Mucosa of stomach (tissue), 1 donor: ENCODE measurements around the gene AP2A2.

Source experiments
- H3K27me3 ChIP-seq: one replicate; pipeline ENCODE4 v1.7.0; 2013; ENCODE audit warnings: mild to moderate bottlenecking, low read length; ENCODE audit not compliant: control insufficient read depth, insufficient read depth
- H3K36me3 ChIP-seq: one replicate; pipeline ENCODE4 v1.7.0; 2013; ENCODE audit warnings: low read length; ENCODE audit not compliant: control insufficient read depth, insufficient read depth
- H3K4me1 ChIP-seq: one replicate; pipeline ENCODE4 v1.7.0; 2013; ENCODE audit warnings: mild to moderate bottlenecking, low read length; ENCODE audit not compliant: control insufficient read depth, insufficient read depth
- H3K4me3 ChIP-seq: one replicate; pipeline ENCODE4 v1.7.0; 2013; ENCODE audit warnings: low read length
- H3K9ac ChIP-seq: one replicate; pipeline ENCODE4 v1.7.0; 2013; ENCODE audit warnings: mild to moderate bottlenecking, low read length, moderate library complexity
- H3K9me3 ChIP-seq: one replicate; pipeline ENCODE4 v1.7.0; 2013; ENCODE audit warnings: mild to moderate bottlenecking, low read length, moderate library complexity; ENCODE audit not compliant: control insufficient read depth
- donor health status: Pancreatic carcinoma.

The AP2A2 gene

DNA sequence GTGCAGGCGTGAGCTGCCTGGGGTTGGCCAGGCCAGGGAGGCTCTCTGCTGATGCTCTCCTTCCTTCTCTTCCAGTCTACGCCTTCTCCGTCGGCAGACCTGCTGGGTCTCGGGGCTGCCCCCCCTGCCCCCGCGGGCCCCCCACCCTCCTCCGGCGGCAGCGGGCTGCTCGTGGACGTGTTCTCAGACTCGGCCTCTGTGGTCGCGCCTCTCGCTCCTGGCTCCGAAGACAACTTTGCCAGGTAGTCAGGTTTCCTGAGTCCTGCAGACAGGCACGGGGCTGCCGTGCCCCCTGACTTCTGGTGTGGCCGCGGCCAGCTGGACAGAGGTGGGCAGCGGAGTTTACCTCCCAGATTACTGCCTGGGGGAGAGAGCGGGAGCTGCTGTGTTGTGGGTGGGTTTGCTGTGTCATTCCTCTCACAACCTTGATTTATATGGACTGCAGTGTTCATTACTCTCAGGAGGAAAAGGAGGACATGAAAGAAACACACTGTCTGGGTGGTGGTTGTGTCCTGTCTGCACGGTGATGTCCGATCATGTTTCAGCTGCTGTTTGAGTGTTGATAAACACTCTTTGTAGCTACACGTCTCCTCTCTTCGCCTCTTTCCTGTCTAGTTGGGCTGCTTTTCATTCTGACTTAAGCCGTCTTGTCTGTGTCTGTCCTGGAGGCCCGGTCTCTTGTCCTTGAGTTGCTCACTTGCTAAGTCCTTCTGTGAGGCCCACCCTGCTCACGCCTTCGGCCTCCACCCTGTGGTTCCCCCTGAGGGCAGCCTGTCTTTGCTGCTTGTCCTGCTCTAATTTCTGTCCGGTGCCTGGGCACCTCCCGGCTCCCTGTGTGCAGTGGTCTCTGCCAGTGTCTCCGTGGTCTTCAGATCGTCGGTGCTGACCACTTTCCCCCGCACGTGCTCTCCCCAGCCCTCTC lies 74.9 kb downstream of the AP2A2 start:
- no peaks in the 10 kb centered on the region for H3K9me3 ChIP-seq
- H3K36me3 ChIP-seq, result no peaks in the 10 kb centered on the region
- H3K4me1 ChIP-seq, result no peaks in the 10 kb centered on the region
- H3K9ac ChIP-seq, result no peak overlapping the region
- no peaks in the 10 kb centered on the region for H3K27me3 ChIP-seq
- no peak overlapping the region for H3K4me3 ChIP-seq

DNA sequence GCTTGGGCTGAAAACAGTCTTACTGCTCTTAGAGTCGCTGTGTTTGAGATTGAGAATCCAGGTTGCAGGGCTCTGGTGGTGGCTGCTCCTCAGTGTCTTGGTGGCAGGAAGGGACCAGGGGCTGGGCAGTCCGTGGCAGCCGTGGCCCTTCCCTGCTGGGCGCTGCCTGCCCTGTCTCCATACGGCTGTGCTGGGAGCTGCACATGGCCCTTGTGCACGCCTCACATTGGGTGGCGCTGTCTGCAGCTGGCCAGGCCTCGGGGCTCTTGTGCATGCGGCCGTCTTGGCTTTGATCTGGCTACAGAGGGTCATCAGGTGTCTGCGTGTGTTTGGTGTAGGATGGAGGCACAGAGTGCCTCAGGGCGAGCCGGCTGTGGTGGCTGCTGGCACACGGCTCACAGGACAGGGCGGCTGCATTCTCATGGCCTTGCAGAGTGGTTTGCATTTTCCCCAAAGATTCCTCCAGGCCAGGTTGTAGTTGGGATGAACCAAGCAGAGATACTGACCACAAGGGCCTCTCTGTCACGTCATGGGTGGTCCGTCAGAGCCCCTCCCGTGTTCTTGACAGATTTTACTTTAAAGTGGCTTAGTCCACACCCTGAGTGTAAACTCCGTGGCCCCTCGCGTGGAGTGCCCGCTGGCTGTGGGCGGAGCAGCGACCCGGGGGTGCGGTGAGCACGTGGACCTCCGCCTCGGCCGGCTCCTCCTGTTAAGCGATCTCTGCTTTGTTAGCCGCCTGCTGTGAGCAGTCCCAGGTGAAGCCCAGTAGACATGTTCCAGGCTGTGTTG lies 76.1 kb downstream of the AP2A2 start:
- H3K27me3 ChIP-seq, result no peaks in the 10 kb centered on the region
- H3K4me1 ChIP-seq, result no peaks in the 10 kb centered on the region
- no peak overlapping the region for H3K9ac ChIP-seq
- peaks cover 2% of the 10 kb centered on the region for H3K36me3 ChIP-seq
- no peak overlapping the region for H3K4me3 ChIP-seq
- H3K9me3 ChIP-seq, result no peaks in the 10 kb centered on the region

DNA sequence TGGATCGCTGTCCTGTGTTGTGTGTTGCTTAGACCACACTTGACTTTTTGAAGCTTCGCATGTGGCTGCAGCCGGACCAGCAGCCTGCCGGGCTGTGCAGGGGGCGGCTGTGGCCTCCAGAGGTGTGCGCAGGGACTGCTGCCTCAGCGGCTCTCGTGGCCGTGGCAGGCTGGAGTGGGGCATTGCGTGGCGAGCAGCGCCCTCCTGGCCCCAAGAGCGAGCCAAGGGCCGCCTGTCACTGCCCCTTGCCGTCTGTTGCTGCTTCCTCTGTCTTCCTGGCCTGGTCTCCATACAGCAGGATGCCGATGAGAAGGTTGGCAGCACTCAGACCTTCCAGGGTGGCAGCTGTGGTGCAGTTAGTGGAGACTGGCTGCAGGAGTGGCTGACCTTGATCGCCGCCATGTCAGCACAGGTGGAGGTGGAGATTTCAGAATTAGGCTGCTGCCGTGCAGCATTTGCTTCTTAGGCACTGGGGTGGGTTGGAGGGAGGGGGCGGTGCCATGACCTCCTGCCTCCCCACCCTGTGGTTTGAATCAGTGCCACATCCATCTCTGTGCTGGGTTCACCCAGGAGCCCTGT lies 76.8 kb downstream of the AP2A2 start:
- Histone ChIP-seq H3K9ac (no peak overlapping the region), H3K36me3 (peaks cover 6% of the 10 kb centered on the region), H3K4me3 (no peak overlapping the region), H3K9me3 (no peaks in the 10 kb centered on the region), H3K4me1 (no peaks in the 10 kb centered on the region), H3K27me3 (no peaks in the 10 kb centered on the region)

DNA sequence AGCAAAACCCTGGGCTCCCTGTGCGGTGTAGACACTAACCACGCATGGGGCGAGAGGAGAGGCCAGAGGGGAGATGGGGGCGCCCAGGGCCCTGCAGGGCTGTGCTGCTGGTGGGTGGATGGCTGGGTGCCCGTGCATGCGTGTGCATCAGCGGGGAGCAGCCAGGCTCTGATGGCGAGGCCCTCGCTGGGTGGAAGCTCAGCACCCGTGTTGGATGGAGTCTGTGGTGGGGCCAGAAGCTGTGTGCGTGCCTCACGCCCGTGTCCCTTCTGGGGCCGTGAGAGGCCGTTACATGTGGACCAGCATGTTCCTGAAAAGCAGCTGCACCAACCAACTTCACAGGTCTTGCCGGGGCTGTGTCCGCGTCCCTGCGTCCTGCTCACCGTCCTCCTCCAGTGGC lies 77.5 kb downstream of the AP2A2 start:
- H3K9me3 ChIP-seq, result no peaks in the 10 kb centered on the region
- no peak overlapping the region for H3K9ac ChIP-seq
- H3K4me1 ChIP-seq, result no peaks in the 10 kb centered on the region
- H3K4me3 ChIP-seq, result no peak overlapping the region
- H3K36me3 ChIP-seq, result peaks cover 6% of the 10 kb centered on the region
- no peaks in the 10 kb centered on the region for H3K27me3 ChIP-seq

DNA sequence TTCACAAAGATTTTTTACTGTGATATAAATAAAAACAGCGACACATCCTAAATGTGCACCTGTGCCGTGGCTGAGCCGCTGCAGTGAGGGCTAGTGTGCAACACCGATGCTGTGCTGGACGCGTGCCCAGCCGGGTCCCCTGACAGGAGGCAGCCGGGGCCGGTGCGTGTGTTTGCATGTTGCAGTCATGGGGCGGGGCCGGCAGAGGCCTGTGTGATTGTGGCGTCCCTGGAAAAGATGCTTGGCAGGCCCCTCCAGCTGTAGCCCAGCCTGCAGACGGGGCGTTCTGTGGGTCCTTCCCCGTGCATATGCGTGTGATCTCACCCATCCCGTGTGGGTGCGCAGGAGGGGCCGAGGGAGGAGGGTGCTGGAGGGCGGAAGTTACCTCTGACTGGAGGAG lies 80.3 kb downstream of the AP2A2 start:
- no peak overlapping the region for H3K9ac ChIP-seq
- H3K9me3 ChIP-seq, result no peaks in the 10 kb centered on the region
- no peak overlapping the region for H3K4me3 ChIP-seq
- H3K36me3 ChIP-seq, result peaks cover 18% of the 10 kb centered on the region
- H3K4me1 ChIP-seq, result no peaks in the 10 kb centered on the region
- H3K27me3 ChIP-seq, result no peaks in the 10 kb centered on the region

DNA sequence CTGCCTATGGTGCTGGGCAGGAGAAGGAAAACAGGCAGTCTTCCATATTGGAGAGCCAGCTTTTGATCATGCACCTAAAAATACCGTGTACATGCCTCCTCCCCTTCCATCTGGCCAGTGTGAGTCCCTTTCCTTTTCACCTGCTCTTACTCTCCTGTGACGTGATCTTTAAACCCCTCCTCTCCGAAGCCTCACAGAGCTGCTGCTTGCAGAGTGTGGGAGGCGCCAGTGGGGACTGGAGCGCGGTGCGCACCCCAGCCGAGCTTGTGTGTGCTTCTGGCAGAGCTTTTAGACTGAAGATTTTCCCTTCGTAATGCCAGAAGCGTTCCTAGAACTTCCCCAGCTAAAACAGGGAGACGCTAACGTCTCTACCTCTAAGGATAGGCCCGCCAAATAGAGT lies 81.1 kb downstream of the AP2A2 start:
- Histone ChIP-seq H3K4me3 (no peak overlapping the region), H3K27me3 (no peaks in the 10 kb centered on the region), H3K4me1 (no peaks in the 10 kb centered on the region), H3K9me3 (no peaks in the 10 kb centered on the region), H3K9ac (no peak overlapping the region), H3K36me3 (peaks cover 26% of the 10 kb centered on the region)

DNA sequence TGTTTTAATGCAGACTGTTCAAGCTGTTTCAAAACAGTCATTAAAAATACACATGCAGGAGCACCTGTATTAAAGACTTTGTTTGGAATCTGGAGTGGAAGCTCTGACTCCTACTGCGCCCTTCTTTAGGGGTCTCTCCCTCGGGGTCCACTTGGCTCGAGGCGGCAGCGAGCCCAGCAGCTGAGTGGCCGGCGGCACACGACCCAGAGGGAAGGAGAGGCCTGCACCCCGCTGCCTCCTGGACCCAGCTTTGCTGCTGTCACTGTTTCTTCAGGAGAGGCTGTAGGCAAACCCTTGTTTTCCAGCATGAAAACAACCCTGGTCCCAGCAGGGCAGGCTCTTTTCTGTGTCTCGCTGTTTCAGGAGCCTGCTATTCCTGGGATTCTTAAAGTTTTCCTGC lies 81.6 kb downstream of the AP2A2 start:
- Histone ChIP-seq H3K9me3 (no peaks in the 10 kb centered on the region), H3K4me3 (no peak overlapping the region), H3K36me3 (peaks cover 29% of the 10 kb centered on the region), H3K9ac (no peak overlapping the region), H3K27me3 (no peaks in the 10 kb centered on the region), H3K4me1 (peaks cover under 1% of the 10 kb centered on the region)

DNA sequence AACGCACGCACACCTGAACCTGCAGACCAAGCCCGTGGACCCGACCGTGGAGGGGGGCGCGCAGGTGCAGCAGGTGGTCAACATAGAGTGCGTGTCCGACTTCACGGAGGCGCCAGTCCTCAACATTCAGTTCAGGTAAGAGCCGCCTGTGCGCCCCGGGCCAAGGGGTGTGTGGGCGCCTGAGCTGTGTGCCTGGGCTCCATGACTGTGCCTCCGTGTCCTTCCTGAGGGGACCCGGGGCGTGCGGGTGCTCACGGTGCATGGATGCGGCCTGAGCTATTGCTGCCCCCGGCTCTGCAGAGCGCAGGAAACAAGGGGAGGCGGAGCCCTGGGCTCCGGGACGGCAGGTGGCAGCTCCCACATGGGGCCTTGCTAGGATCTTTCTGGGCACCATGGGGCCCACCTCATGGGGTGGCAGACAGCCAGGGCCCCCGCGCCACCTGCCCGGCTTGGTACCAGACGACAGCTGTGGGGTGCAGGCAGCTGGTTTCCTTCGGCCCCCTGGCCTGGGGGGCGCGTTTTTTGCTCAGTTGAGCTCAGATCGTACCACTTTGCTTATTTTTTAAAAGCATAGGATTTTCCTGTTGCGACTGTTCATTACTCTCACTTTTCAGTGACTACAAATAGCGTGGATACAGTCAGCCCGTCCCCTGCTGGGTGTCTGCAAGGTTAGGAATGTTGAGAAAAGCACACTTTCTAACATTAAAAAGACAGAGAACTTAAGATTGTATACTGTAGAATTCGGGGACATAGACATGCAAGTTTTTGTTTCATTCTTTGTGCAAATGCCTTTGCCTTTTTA lies 82.5 kb downstream of the AP2A2 start:
- H3K4me1 ChIP-seq, result peaks cover 7% of the 10 kb centered on the region

DNA sequence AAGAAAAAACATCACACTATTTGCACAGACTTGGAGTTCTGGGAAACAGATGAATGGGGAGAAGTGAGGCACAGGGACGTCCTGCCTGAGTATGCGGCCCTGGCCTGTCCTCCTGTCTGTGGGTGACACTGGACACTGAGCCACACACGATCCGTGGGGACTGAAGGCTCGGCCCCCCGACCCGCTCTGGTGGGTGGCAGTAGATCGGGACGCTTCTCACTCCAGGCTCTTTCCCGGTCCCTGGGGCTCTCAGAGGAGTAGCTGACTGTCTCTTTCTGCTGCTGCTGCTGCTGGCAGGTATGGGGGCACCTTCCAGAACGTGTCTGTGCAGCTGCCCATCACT lies 83.1 kb downstream of the AP2A2 start:
- peaks cover 29% of the 10 kb centered on the region for H3K36me3 ChIP-seq
- H3K9me3 ChIP-seq, result no peaks in the 10 kb centered on the region
- no peak overlapping the region for H3K4me3 ChIP-seq
- no peaks in the 10 kb centered on the region for H3K27me3 ChIP-seq
- H3K4me1 ChIP-seq, result peaks cover 7% of the 10 kb centered on the region
- H3K9ac ChIP-seq, result no peak overlapping the region

More for the DNA sequence above, 82.5 kb downstream of the AP2A2 start:
- no peaks in the 10 kb centered on the region for H3K27me3 ChIP-seq
- no peak overlapping the region for H3K9ac ChIP-seq
- H3K36me3 ChIP-seq, result peaks cover 29% of the 10 kb centered on the region
- H3K9me3 ChIP-seq, result no peaks in the 10 kb centered on the region
- no peak overlapping the region for H3K4me3 ChIP-seq

DNA sequence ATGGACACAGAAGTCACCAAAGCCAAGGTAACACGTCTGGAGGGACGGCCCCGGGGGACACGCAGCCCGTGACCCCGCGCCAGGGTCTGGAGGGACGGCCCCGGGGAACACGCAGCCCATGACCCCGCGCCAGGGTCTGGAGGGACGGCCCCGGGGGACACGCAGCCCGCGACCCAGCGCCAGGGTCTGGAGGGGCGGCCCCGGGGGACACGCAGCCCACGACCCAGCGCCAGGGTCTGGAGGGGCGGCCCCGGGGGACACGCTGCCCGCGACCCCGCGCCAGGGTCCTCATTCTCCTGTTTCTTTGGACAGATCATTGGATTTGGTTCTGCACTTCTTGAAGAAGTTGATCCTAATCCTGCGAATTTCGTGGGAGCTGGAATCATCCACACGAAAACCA lies 83.7 kb downstream of the AP2A2 start:
- peaks cover 29% of the 10 kb centered on the region for H3K36me3 ChIP-seq
- no peaks in the 10 kb centered on the region for H3K27me3 ChIP-seq
- H3K9me3 ChIP-seq, result no peaks in the 10 kb centered on the region
- peaks cover 7% of the 10 kb centered on the region for H3K4me1 ChIP-seq
- H3K9ac ChIP-seq, result no peak overlapping the region
- H3K4me3 ChIP-seq, result no peak overlapping the region

DNA sequence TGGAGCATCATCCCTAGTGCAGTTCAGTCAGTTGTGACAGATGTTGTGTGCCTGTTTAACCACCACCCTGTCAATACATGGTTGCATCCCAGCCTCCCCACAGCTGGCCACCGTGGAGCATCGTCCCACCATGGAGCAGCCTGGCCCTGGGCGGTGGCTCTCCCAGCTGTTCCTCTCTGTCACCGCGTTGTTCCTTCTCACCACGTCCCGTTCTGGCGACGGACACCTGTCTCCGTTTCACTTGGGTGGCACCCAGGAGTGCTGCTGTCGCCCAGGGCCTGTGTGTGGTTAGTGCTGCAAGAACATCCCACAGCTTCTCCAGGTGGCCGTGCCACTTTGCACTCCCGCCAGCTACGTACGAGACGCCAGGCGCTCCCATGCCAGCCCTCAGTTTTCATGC lies 84.3 kb downstream of the AP2A2 start:
- Histone ChIP-seq H3K36me3 (peaks cover 29% of the 10 kb centered on the region), H3K9me3 (no peaks in the 10 kb centered on the region), H3K4me3 (no peak overlapping the region), H3K4me1 (peaks cover 7% of the 10 kb centered on the region), H3K27me3 (no peaks in the 10 kb centered on the region), H3K9ac (no peak overlapping the region)
